WI38 (cell line): ENCODE data around the gene MB.

ENCODE experiments used
- H3K4me3 ChIP-seq: 2 replicates; pipeline ENCODE4 v1.5.1; 2011; ENCODE audit warnings: low read depth, mild to moderate bottlenecking, control low read depth, low read length
- TF ChIP-seq, protein P1 (sequence below): IDR thresholded peaks from 2 replicates; pipeline ENCODE4 v1.5.1; 2012; ENCODE audit warnings: low read depth, mild to moderate bottlenecking, control low read depth, low read length

MB gene

DNA sequence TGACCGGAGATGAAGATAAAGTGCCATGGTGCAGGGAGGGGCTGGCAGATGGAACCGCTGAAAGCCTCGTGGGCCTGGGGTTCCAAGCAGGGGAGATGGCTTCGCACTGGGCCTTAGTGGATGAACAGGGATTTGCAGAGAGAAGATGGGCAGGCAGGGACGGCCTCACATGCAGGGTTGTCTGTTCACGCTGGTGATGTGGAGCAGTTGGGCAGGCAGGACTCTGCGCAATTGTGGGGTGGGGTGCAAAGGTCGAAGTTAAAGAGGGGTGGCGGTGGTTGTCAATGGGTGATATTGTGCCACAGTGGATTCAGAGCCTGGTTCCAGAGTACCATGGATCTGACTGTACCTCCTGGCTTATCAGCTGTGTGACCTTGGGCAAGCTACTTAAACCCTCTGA is 7.9 kb downstream of the MB start:
- TF ChIP-seq, protein P1, sequence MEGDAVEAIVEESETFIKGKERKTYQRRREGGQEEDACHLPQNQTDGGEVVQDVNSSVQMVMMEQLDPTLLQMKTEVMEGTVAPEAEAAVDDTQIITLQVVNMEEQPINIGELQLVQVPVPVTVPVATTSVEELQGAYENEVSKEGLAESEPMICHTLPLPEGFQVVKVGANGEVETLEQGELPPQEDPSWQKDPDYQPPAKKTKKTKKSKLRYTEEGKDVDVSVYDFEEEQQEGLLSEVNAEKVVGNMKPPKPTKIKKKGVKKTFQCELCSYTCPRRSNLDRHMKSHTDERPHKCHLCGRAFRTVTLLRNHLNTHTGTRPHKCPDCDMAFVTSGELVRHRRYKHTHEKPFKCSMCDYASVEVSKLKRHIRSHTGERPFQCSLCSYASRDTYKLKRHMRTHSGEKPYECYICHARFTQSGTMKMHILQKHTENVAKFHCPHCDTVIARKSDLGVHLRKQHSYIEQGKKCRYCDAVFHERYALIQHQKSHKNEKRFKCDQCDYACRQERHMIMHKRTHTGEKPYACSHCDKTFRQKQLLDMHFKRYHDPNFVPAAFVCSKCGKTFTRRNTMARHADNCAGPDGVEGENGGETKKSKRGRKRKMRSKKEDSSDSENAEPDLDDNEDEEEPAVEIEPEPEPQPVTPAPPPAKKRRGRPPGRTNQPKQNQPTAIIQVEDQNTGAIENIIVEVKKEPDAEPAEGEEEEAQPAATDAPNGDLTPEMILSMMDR, result no peak
- H3K4me3 ChIP-seq, result no peak overlapping the region

DNA sequence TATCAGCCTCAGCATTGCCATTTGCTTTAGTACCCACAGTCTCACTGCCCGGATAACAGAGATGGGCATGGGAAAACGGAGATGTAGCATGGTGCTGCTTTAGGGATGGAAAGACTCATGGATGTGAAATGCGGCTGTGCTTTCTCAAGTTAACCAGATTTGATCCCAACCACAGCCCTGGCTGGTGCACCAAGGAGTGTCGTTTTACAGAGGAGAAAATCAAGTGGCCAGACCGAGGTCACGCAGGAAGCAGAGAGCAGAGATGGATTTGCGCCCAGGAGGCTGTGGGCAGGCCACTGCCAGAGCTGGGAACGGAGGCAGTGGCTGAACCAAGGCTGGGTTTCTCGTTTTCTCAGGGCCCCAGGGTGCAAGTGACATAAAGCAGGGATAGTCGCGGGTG is 9.0 kb downstream of the MB start:
- H3K4me3 ChIP-seq, result no peak overlapping the region
- TF ChIP-seq, protein P1, result no peak

DNA sequence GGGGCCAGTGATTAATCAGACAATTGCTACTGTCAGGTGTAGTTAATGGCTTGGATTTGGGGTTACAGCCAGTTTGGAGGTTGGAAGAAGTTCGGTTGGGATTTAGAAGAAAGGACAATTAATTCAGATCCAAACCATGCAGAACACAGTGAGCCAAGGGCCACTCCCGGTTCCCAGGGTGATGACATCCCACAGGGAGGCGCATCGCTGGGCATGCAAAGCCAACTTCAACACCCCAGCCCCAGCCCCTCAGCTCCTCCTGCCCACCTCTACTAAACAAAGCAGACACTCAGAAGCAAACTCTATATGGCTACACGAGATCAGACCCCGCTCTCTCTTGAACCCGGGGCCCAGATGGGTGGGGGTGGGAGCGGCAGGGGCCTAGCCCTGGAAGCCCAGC is 10.2 kb downstream of the MB start:
- no peak overlapping the region for H3K4me3 ChIP-seq
- TF ChIP-seq, protein P1, result no peak

DNA sequence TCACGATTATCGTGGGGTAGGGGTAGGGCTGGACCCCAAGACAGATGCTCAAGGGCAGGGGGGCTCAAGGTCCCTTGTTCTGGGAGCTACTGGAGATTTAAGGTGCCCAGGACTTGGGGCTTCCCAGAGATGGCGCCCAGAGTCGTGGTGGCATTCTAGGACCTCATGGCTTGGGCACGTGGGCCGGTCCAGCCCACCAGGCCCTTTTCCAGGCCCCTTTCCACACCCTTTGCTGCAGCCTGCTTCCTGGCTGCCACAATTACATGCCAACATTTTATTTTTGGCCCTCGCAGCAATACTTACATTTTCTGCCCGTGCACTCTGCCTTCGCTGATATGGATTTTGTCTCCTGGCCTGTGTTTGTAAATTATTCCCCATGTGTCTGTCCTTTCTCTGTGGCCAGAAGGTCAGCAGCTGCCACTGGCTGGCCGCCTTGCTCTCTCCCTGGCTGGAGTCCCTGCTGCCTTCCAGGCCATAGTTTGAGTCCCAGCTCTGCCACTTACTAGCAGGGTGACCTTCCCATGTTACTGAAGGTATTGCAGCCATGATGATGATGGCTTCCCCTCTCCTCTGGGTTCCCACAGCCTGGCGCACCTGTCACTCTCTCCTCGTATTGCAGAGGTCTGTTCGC is 11.2 kb downstream of the MB start:
- TF ChIP-seq, protein P1, result no peak
- no peak overlapping the region for H3K4me3 ChIP-seq

DNA sequence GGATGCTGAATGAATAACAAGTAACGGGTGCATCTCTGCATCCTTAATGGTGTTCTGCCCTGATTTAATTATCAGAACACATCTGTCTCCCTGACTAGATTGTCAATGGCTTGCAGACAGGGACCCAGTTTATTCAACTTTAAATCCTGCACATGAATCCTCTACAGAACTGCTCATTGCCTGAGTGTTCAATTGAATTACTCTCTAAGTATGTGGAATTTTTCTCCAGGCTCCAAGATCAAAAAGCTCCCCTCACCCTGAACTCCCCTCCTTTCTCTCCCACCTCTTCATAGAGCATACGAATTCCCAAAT is 11.8 kb downstream of the MB start:
- no peak overlapping the region for H3K4me3 ChIP-seq
- TF ChIP-seq, protein P1, result no peak

DNA sequence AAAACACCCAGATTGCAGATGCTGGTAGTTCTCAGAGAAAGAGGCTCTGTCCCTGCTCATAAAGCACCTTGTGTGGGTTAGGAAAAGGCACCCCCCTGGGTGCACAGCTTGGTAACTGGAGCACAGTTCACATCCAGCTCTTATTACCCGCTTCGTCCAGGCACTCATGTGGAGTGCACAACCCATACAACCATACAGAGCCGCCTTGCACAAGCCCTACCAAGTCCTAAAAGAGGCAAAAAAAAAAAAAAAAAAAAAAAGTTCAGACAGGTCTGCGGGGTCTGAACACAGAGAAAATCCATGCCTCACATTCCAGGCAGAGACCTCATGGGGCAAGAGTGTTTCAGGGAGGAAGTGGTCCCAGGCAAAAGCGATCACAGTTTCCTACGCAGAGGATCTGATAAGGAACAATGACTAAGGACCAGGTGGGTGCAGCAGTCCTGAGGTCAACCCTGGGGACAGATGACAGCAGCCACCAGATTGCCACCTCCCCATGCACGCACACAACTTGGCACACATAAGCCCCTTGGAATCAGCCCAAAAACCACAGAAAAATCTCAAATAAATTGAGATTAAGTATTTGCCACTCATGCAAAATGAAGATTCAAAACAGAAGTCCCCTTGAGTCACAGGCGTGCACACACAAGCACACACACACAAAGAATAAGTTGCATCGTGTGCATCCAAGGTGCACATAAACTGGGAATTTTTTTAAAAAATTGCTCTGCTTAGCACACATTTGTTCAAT is 12.3 kb downstream of the MB start:
- TF ChIP-seq, protein P1, result no peak
- H3K4me3 ChIP-seq, result no peak overlapping the region

DNA sequence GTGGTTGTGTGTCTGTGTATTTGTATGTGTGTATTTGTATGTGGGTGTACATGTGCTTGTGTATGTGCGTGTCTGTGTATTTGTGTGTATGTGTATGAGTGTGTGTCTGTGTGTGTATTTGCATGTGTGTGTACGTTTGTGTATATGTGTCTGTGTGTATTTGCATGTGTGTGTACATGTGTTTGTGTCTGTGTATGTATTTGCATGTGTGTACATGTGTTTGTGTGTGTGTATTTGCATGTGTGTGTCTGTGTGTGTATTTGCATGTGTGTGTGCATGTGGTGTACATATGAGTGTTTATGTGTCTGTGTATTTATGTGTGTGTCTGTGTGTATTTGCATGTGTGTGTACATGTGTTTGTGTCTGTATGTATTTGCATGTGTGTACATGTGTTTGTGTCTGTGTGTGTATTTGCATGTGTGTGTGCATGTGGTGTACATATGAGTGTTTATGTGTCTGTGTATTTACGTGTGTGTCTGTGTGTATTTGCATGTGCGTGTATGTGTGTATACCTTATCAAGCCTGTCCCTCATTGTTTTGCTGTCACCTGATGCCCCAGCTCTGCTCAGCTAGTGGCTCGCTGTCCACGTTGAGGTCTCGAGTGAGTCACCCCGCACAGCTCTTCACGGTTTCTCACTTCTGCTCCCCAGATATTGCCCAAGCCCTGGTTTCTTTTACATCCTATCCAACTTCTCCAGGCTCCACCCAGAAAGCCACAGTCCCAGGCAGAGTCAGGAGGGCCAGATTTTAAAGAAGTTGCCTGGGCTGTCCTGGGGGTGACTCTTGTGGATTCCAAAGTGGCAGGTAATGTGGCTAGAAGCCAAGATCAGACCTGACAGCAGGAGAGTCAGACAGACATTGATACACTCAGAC is 15.2 kb downstream of the MB start:
- no peak overlapping the region for H3K4me3 ChIP-seq
- TF ChIP-seq, protein P1, result no peak
